ENCODE measurements around the gene B4GALNT4.

DNA sequence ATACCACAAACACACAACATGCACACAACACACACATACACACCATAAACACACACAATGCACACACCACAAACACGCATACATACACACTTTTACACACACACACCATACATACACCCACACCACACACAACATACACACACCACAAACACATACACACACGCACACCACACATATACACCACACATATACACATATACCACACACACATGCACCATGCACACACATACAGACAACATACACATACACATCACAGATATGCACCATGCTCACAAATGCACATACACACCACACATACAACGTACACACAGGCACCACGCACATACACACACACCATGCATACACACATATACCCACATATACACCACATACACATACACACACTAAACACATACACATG, 11.7 kb upstream of the B4GALNT4 start:
- TF ChIP-seq, protein P1, sequence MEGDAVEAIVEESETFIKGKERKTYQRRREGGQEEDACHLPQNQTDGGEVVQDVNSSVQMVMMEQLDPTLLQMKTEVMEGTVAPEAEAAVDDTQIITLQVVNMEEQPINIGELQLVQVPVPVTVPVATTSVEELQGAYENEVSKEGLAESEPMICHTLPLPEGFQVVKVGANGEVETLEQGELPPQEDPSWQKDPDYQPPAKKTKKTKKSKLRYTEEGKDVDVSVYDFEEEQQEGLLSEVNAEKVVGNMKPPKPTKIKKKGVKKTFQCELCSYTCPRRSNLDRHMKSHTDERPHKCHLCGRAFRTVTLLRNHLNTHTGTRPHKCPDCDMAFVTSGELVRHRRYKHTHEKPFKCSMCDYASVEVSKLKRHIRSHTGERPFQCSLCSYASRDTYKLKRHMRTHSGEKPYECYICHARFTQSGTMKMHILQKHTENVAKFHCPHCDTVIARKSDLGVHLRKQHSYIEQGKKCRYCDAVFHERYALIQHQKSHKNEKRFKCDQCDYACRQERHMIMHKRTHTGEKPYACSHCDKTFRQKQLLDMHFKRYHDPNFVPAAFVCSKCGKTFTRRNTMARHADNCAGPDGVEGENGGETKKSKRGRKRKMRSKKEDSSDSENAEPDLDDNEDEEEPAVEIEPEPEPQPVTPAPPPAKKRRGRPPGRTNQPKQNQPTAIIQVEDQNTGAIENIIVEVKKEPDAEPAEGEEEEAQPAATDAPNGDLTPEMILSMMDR (IDR thresholded peaks at IDR 0.05; ENCODE audit: borderline replicate concordance, extremely low read depth, low read length, poor library complexity, severe bottlenecking): no peak
- TF ChIP-seq EZH2 (IDR thresholded peaks at IDR 0.05; ENCODE audit: borderline replicate concordance, low read depth, low read length, severe bottlenecking): no peak

Data from DND-41 (cell line).